SKM-1 (cell line): ENCODE measurements around the gene EOMES.
"Not testable (repeated sequence)": the region's sequence is repeated elsewhere in the genome, so short reads cannot be mapped to it uniquely, and the experiment has no call there.

Source experiments
- DNase-seq: peaks from one replicate; lab custom pipeline; 2025; ENCODE audit not compliant: unreplicated experiment; lab: John Stamatoyannopoulos, UW

EOMES gene

GRCh38 chr3:27721717-27722564 lies at the start of gene EOMES:
Gene EOMES (minus strand): TSS chr3:27722323. CDS start chr3:27722294, 29 bp downstream.
- peak; percentile 54 for DNase-seq

DNA sequence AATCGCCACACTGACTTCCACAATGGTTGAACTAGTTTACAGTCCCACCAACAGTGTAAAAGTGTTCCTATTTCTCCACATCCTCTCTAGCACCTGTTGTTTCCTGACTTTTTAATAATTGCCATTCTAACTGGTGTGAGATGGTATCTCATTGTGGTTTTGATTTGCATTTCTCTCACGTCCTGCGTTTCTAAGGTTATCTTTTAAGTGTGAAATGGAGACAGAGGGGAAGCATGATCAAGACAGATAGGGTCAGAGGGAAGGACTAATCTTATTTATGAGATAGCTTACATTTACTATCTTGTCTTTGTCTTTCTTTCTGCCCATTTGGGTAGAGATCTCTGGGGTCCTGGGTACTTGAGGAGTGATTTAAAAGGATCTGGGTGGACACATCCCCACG lies 48.3 kb upstream of the EOMES start:
- DNase-seq = not testable (repeated sequence)

- DNase-seq = no peak
These were observed 44.9 kb upstream of the EOMES start for GRCh38 chr3:27767000-27767399.

DNA sequence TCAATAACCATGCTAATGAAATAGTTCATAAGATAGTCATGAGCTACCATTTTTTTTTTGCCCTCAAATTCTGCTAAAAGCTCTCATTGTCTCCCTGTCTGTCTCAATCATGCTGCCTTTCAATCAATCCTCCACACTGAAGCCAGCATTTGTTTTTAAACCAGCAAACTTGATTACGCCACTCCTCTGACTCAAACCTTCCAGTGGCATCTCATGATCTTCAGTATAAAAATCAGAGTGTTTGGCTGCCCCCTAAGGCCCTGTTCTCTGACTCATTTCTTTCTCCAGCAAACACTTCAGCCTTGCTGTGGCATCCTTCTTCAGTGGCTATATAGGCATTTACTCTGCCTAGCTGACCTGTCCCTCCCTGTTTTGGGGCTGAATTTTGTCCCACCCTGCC lies 36.0 kb upstream of the EOMES start:
- no peak for DNase-seq

- DNase-seq = no peak
These were observed 34.8 kb upstream of the EOMES start for GRCh38 chr3:27756877-27757276.

- no peak for DNase-seq
These were observed 30.8 kb upstream of the EOMES start for GRCh38 chr3:27752926-27753325.

DNA sequence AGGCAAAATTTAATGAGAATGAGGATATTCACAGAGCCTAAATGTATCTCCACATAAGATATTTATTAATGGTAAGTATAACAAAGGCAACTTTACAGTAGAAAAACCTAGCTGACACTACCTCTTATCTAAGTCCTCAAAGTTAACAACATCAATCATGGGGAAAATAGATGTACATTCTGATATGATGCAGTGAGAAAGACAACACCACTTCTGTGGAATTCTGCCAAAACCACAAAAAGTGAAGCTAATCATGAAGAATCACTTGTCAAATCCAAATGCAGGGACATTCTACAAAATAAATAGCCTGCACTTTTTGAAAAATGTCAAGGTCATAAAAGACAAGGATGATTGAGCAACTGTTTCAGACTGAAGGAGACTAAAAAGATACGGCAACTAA lies 27.5 kb upstream of the EOMES start:
- no peak for DNase-seq

GRCh38 chr3:27746838-27747237 lies 24.7 kb upstream of the EOMES start:
- no peak for DNase-seq

DNA sequence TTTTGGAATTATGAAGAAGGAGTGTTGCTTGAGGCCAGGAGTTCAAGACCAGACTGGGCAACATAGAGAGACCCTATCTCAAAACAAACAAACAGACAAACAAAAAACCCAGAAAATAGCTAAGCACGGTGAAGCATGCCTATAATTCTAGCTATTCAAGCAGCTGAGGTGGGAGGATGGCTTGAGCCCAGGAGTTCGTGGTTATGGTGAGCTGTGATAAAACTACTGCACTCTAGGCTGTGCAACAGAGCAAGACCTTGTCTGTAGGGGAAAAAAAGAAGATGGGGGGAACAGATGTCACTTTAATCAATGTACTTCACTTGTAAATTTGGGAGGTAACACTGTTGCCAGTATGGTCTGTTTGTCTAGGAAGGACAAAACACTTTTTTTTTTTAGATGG lies 18.7 kb upstream of the EOMES start:
- DNase-seq = no peak

- DNase-seq = no peak
These were observed 15.0 kb upstream of the EOMES start for GRCh38 chr3:27737091-27737490.

DNA sequence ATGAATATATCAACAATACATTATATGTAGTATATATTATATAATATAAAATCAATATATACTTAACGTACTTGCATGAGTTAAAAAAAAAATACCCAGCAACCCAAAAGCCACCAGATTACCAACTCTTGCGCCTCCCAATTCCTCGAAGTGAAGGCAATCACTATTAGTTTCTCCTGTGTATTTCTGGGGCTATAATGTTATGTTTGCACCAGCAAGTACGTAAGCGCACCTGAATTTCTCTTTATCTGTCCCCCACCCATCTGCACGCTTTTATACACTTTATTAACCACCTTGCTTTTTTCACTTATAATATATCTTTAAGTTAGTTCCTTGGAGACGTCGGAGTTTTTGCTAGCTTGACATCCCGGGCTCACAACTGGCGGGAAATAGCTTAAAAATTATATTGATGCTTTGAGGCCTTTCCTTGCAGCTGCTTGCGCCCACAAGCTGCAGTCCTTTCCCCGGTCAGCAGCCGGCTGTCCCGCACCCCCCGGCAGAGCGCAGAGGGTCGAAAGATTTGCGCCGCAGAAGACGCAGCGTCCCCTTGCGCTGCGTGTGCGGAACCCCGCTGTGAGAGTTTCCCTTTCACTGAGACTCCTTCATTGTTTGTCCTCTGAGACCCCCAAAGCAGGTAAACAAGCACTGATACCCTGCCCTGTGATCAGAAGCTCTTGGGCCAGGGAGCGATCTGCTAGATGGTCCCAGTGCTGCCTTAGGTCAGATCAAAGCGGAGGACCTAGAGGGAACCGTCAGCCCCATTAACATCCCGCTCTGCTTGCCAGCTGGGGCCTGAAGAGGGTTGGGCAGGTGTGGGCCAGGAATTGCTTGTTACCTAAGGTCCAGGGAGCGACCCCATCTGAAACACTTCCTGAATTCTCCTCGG lies 8.9 kb upstream of the EOMES start:
- no peak for DNase-seq

GRCh38 chr3:27729748-27730611 lies 7.9 kb upstream of the EOMES start:
- DNase-seq = no peak

GRCh38 chr3:27729325-27729724 lies 7.2 kb upstream of the EOMES start:
- no peak for DNase-seq

GRCh38 chr3:27728195-27729087 lies 6.3 kb upstream of the EOMES start:
- no peak for DNase-seq

GRCh38 chr3:27726240-27726639 lies 4.1 kb upstream of the EOMES start:
- no peak for DNase-seq

DNA sequence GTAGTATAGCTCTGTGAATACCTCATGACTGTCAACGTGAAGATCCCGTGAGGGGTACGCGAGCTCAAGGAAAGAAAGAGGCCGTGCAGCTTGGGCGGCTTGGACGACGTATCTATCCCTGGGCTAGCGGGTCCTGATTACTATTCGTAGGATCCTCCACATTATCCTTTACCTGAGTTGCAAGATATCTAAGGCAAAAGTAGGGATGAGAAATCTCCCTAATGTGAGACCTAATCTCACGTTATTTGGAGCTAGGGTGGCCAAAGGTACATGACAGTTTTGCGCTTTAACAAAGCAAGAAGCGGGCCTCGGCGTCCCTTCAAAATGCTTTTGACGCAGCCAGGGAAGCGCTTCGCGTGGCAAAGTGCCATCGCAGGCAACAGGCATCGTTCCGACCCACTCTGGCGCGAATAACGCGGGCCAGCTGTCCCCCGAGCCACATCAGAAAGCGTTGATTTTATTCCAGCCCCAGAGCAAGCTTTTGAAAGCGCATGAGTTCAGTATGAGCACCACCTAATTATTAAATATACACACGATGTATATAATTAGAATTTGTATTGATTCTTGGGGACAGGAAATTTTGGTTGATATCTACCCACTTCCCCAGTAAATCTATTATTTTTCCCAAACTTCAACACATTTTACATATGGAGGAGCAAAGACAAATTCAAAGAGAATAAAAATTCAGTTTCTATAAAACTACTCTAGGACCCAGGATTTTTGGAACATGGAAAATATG lies 2.5 kb upstream of the EOMES start:
- no peak for DNase-seq

DNA sequence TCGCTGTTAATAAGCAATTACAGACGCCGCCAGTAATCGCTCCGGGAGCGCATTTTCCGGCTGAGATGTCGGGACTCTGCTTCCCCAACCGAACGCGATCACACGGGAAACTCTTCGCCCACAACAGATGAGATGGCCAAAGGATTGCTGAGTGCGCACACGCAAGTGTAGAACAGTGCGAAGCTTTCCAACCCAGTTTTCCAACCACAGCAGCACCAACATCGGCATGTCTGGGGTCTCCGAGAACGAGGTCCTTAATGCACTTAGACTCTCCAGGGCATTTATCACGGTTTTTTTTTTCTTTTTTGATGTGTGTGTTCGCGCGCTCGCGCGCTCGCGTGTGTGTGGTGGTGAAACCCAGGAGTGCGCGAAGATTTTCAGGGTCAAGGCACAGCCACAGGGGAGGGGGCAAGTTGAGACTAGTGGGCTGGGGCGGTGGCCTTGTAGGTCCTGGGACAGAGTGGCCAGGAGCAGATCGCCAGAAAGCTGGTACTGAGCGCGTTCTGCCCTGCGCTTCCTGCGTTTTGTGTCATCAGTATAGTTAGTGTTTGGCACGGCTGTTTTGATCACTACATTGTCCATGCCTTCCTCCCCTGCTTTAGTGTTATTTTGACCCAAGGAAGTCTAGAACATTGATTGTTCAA lies 1.8 kb upstream of the EOMES start:
- DNase-seq = no peak

DNA sequence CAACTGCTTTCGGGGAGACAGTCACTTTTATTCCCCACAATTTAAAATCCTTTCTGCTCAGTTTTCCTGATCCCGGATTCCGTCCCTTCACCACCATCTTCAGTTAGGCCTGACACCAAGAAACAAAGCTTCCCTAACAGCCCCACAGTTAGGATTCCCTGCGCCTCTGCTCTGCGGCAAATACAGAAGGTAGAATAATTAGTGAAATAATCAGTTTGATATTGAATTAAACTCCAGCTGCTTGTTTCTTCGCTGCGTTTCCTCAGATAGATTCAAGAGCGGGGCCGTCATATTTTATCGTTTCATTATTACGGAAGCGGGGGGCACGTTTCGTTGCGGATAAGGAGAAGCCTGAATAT lies 1.3 kb upstream of the EOMES start:
- DNase-seq = no peak

DNA sequence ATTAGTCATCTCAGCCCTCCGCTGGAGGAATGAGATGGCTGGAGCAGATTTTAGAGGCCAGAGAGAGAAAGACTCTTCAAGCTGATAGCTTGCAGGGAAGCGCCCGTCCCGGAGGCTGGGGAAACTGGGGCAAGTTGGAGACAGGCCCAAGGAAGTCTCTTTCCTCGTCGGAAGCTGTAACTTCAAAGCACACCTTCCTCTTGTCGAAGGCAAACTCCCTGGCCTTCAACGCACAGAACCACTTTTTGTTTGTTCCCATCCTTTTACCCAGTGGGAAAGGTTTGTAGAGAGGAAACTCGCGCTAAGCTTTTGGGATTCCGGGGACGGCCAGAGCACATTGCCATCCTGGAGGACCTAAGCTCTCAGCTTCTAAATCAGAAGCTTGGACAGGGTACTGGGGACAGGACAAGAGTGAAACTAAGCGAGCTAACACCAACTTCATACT lies 900 bp upstream of the EOMES start:
- DNase-seq = no peak
